Adrenal gland (tissue), 12 donors: ENCODE data around the gene ZNF205. TPM values are rescaled to one million over a fixed set of nuclear protein-coding genes. Genes with fewer than 3 reads are reported as not detected.

Experiments
- DNase-seq, 7 donors: peaks; one replicate each; pipeline ENCODE4 v3.0.0-alpha.2; 2019 to 2020
- H3K27ac ChIP-seq, 5 donors: fragments of 200-600 bp; sonication (generic) in 4 of 5; 1 replicate in 3 of 5; 2 replicates in 2 of 5; pipeline versions ENCODE4 v1.5.1 to v1.8.0; 2016 to 2020; ENCODE audit warnings: mild to moderate bottlenecking in 1 of 5
- H3K27me3 ChIP-seq: fragments of 200-600 bp; 2 replicates; pipeline ENCODE4 v1.8.0; 2021
- H3K36me3 ChIP-seq, 2 donors: fragments of 200-600 bp; replicated peaks in 1 of 2; 1 replicate in 1 of 2; 2 replicates in 1 of 2; pipeline versions ENCODE4 v1.5.1 to v1.8.0; 2018 to 2022
- H3K4me1 ChIP-seq, 2 donors: fragments of 200-600 bp; replicated peaks in 1 of 2; 1 replicate in 1 of 2; 2 replicates in 1 of 2; pipeline versions ENCODE4 v1.5.1 to v1.8.0; 2018 to 2021
- H3K4me3 ChIP-seq, 4 donors: fragments of 200-600 bp; sonication (generic) in 3 of 4; one replicate each; pipeline ENCODE4 v1.5.1; 2016 to 2018
- H3K9me3 ChIP-seq, 3 donors: fragments of 200-600 bp; sonication (generic) in 1 of 3; replicated peaks in 1 of 3; 1 replicate in 2 of 3; 2 replicates in 1 of 3; pipeline versions ENCODE4 v1.5.1 to v1.8.0; 2016 to 2021
- CTCF ChIP-seq, 6 experiments: fragments of 450-650 bp in 4 of 6; fragments of 200-600 bp in 2 of 6; sonication (generic) in 1 of 6; IDR thresholded peaks; 1 replicate in 5 of 6; 2 replicates in 1 of 6; pipeline versions ENCODE4 v1.5.1 to v1.8.0; 2016 to 2021; ENCODE audit warnings: antibody characterized with exemption in 6 of 6, mild to moderate bottlenecking in 2 of 6, moderate library complexity in 1 of 6
- POLR2A ChIP-seq, 2 donors: fragments of 450-650 bp; IDR thresholded peaks; one replicate each; pipeline ENCODE4 v1.6.1; 2017; ENCODE audit warnings: antibody characterized with exemption in 2 of 2, mild to moderate bottlenecking in 2 of 2, moderate library complexity in 1 of 2
- WGBS, 4 donors: extraction: QIAGEN DNeasy Blood & Tissue Kit in 2 of 4; methylation state at CpG; one replicate each; pipeline versions ENCODE4 v1.1.5 to v1.1.7; 2013 to 2017; 5-methylcytosine and 5-hydroxymethylcytosine counted together
- intact Hi-C, 2 donors: fragments of 100-400 bp; cut with DNase I; formaldehyde crosslinking; loops; one replicate each; pipeline versions ENCODE4 v1.14.1 to v1.15.0; 2022 to 2023
- polyA plus RNA-seq, 3 donors: library from polyadenylated mRNA; stranded (reverse); fragments of 200-250 nt in 2 of 3; fragments of 350-450 nt in 1 of 3; fragmentation: Illumina TruSeq in 1 of 3; extraction: RNeasy Lipid Tissue Mini Kit (QIAGEN cat#74804) in 1 of 3; gene quantifications; one replicate each; pipeline ENCODE4 v1.2.3, GENCODE V29; 2013 to 2014
- total RNA-seq, 9 donors: library from RNA; depleted of rRNA in 4 of 9; stranded (reverse); fragments of >200 nt in 4 of 9; fragments of 120-200 nt in 1 of 9; fragmentation: NEBNext Ultra II Directional in 1 of 9; extraction: Animal tissue kit (Norgen Biotek cat#: 25700) in 1 of 9; gene quantifications; one replicate each; pipeline versions ENCODE4 v1.1.0 to v1.2.4, GENCODE V29; 2013 to 2023
- donor health status: healthy with polysubstance abuse.
- donor health status: Bipolar disorder and iron deficiency.
- donor health status: DM: yes; HTN: yes; CAD: no.
- donor health status: DM: no; HTN: no; CAD: no.
- donor health status: DM: no; HTN: no; CAD: no.
- donor health status: DM: yes; HTN: yes; CAD: no.

Gene ZNF205
- total and polyA plus RNA-seq, 12 donors = 3.8 to 86.1 (median 15.2) TPM

- H3K27me3 ChIP-seq = no peaks in the 10 kb centered on the region
- no peaks in the 10 kb centered on the region for H3K36me3 ChIP-seq
- intact Hi-C loops = no loop called here
- H3K4me3 ChIP-seq = peak overlapping the region in 1 of 4 donors; percentile 30
- H3K9me3 ChIP-seq = no peaks in the 10 kb centered on the region
- 0 to 2% (median 2%) methylated on average over 39 to 42 of the region's 42 CpGs for WGBS, 4 donors
- peak; percentile 85 to 97 (median 87) for DNase-seq
- peak overlapping the region in 2 of 5 donors; percentile 74 to 75 for H3K27ac ChIP-seq
- peak in 5 of 6 experiments; percentile 14 to 33 (median 15) for TF ChIP-seq CTCF (IDR thresholded peaks at IDR 0.05)
- no peak for TF ChIP-seq POLR2A (IDR thresholded peaks at IDR 0.05)
- peaks cover 0 to 26% of the 10 kb centered on the region in 2 donors for H3K4me1 ChIP-seq
These were observed 40.0 kb downstream of the ZNF205 start for GRCh38 chr16:3152277-3152990.

- H3K4me3 ChIP-seq = peak overlapping the region in 1 of 4 donors; percentile 30
- H3K27me3 ChIP-seq = no peaks in the 10 kb centered on the region
- intact Hi-C loops = no loop called here
- peaks cover 0 to 31% of the 10 kb centered on the region in 2 donors for H3K4me1 ChIP-seq
- H3K27ac ChIP-seq = peak overlapping the region in 2 of 5 donors; percentile 74 to 75
- no peak for DNase-seq
- 9 to 12% (median 10%) methylated on average over 8 of the region's 8 CpGs for WGBS, 4 donors
- H3K9me3 ChIP-seq = no peaks in the 10 kb centered on the region
- H3K36me3 ChIP-seq = no peaks in the 10 kb centered on the region
- no peak for TF ChIP-seq POLR2A (IDR thresholded peaks at IDR 0.05)
- no peak for TF ChIP-seq CTCF (IDR thresholded peaks at IDR 0.05)
These were observed 40.6 kb downstream of the ZNF205 start for GRCh38 chr16:3152991-3153368.

GRCh38 chr16:3155181-3155580 is 42.8 kb downstream of the ZNF205 start:
- intact Hi-C loops = no loop called here
- Histone ChIP-seq H3K4me1 (peaks cover 0 to 22% of the 10 kb centered on the region in 2 donors), H3K9me3 (no peaks in the 10 kb centered on the region), H3K4me3 (no peak overlapping the region), H3K36me3 (no peaks in the 10 kb centered on the region), H3K27me3 (no peaks in the 10 kb centered on the region), H3K27ac (no peak overlapping the region)
- no peak for TF ChIP-seq POLR2A (IDR thresholded peaks at IDR 0.05)
- no peak for TF ChIP-seq CTCF (IDR thresholded peaks at IDR 0.05)
- 63 to 97% (median 94%) methylated on average over 2 of the region's 2 CpGs for WGBS, 4 donors
- DNase-seq = no peak

DNA sequence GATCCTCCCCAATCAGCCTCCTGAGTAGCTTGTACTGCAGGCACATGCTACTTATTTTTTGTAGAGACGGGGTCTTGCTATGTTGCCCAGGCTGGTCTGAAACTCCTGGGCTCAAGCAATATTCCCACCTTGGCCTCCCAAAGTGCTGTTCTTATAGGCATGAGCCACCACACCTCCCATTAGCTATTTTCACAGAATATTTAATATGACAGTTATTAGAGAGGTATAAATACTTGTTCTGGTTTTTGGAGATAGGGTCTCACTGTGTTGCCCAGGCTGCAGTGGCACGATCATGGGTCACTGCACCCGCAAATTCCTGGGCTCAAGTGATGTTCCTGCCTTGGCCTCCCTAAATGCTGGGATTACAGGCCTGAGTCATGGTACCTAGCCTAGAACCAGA is 43.6 kb downstream of the ZNF205 start:
- Histone ChIP-seq H3K9me3 (no peaks in the 10 kb centered on the region), H3K36me3 (no peaks in the 10 kb centered on the region), H3K4me1 (peaks cover 0 to 19% of the 10 kb centered on the region in 2 donors), H3K4me3 (no peak overlapping the region), H3K27ac (no peak overlapping the region), H3K27me3 (no peaks in the 10 kb centered on the region)
- DNase-seq = no peak
- intact Hi-C loops = no loop called here
- 90 to 96% (median 95%) methylated on average over 3 of the region's 3 CpGs for WGBS, 4 donors
- TF ChIP-seq CTCF (IDR thresholded peaks at IDR 0.05) (no peak), POLR2A (IDR thresholded peaks at IDR 0.05) (no peak)
